ENCODE results near the gene USB1. TPM values are rescaled to one million over a fixed set of nuclear protein-coding genes. Genes with fewer than 3 reads are reported as not detected.

USB1 gene
- total and polyA plus RNA-seq, 3 donors from 2014 or later: 39.7 to 63.7 (median 62.4) TPM

DNA sequence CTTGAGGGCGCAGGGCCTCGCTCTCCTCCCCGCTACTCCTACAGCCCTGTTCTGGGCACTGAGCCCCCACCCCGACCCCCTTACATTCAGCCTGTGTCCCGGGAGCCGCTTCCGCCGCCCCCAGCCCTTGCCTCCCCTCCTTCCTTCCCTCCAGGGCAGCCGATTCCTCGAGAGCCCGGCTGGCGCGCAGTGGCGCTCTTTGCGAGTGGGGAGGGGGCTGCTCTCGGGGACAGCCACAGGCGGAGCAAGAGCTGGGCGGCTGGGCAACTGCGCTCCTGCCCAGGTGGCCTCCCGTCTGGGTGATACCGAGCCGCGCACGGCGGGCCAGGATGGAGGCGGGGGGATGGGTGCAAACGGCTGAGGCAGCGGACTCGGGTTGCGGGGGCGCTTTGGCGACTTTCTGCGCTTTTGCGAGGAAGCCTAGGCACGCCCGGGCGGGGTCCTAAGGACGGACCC, 25.5 kb downstream of the USB1 start:
- Histone ChIP-seq H3K27ac (peak overlapping the region; percentile 74 to 80), H3K27me3 (no peaks in the 10 kb centered on the region), H3K4me3 (peak overlapping the region; percentile 70 to 76), H3K4me1 (peaks cover 57% of the 10 kb centered on the region), H3K9me3 (no peaks in the 10 kb centered on the region), H3K36me3 (ENCODE audit: low read depth, missing control alignments) (no peaks in the 10 kb centered on the region)
- 0 to 1% methylated on average over 14 to 32 of the region's 38 CpGs for WGBS, 2 donors
- TF ChIP-seq POLR2A (IDR thresholded peaks at IDR 0.05): no peak
- no peak for TF ChIP-seq CTCF (IDR thresholded peaks at IDR 0.05)
- no peak for DNase-seq
- intact Hi-C loops (cut with DNase I; ENCODE audit: low total_unique reads): loop anchor here (5.0 kb wide), 1 partner anchor 96 kb away; no protein-coding TSS in a partner anchor

- intact Hi-C loops (cut with DNase I; ENCODE audit: low total_unique reads): loop anchor here (5.0 kb wide), 1 partner anchor 95 kb away; no protein-coding TSS in a partner anchor
- Histone ChIP-seq H3K4me1 (peaks cover 51% of the 10 kb centered on the region), H3K27ac (peak overlapping the region; percentile 74 to 80), H3K27me3 (no peaks in the 10 kb centered on the region), H3K36me3 (ENCODE audit: low read depth, missing control alignments) (no peaks in the 10 kb centered on the region), H3K4me3 (peak overlapping the region; percentile 70 to 76), H3K9me3 (no peaks in the 10 kb centered on the region)
- 6 to 10% methylated on average over 4 to 40 of the region's 43 CpGs for WGBS, 2 donors
- no peak for TF ChIP-seq POLR2A (IDR thresholded peaks at IDR 0.05)
- TF ChIP-seq CTCF (IDR thresholded peaks at IDR 0.05): no peak
- DNase-seq: peak; percentile 80
Observed at GRCh38 chr16:58027161-58027915, 26.1 kb downstream of the USB1 start.

DNA sequence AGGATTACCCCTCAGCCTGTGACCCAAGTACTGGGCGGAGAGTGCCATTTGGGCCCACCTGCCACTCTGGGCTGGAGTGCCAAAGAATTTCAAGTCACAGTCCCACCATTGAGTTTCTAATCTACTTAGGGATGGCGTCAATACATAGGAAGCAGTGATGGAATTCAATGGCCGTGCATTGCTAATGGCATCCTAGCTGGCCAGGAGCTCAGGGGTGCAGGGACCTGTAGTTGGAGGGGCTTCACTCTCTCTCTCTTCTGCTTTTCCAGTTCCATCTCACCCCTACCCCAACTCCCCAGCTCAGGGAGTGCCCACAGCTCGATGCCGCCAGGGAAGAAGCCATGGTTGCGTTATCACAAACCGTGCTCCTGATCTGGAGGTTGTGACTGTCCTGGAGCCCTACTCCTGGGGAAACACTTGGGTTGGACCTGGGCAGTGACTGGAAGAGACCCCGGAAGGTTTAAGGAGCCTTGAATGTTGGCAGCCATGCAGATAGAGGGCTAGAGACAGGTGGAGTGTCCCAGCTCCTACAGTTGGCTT, 26.8 kb downstream of the USB1 start:
- Histone ChIP-seq H3K9me3 (no peaks in the 10 kb centered on the region), H3K4me3 (peak overlapping the region in 1 of 2 donors; percentile 76), H3K27ac (no peak overlapping the region), H3K27me3 (no peaks in the 10 kb centered on the region), H3K36me3 (ENCODE audit: low read depth, missing control alignments) (no peaks in the 10 kb centered on the region), H3K4me1 (peaks cover 45% of the 10 kb centered on the region)
- WGBS, 2 donors: 55 to 69% methylated on average over 4 to 8 of the region's 8 CpGs
- TF ChIP-seq CTCF (IDR thresholded peaks at IDR 0.05) (no peak), POLR2A (IDR thresholded peaks at IDR 0.05) (no peak)
- DNase-seq: no peak
- intact Hi-C loops (cut with DNase I; ENCODE audit: low total_unique reads): loop anchor here (5.0 kb wide), 1 partner anchor 94 kb away; no protein-coding TSS in a partner anchor

GRCh38 chr16:58028541-58029070, 27.4 kb downstream of the USB1 start:
- H3K27me3 ChIP-seq: no peaks in the 10 kb centered on the region
- no peaks in the 10 kb centered on the region for H3K36me3 ChIP-seq (ENCODE audit: low read depth, missing control alignments)
- no peaks in the 10 kb centered on the region for H3K9me3 ChIP-seq
- no peak for TF ChIP-seq POLR2A (IDR thresholded peaks at IDR 0.05)
- no peak for TF ChIP-seq CTCF (IDR thresholded peaks at IDR 0.05)
- no peak overlapping the region for H3K4me3 ChIP-seq
- H3K4me1 ChIP-seq: peaks cover 48% of the 10 kb centered on the region
- no peak for DNase-seq
- intact Hi-C loops (cut with DNase I; ENCODE audit: low total_unique reads): loop anchor here (5.0 kb wide), 1 partner anchor 94 kb away; no protein-coding TSS in a partner anchor
- WGBS, 2 donors: 58 to 64% methylated on average over 4 to 6 of the region's 6 CpGs
- no peak overlapping the region for H3K27ac ChIP-seq
